ENCODE measurements around the gene KL.

KL gene

GRCh38 chr13:33087091-33087490, 70.9 kb downstream of the KL start:
- DNase-seq = no peak

GRCh38 chr13:33087790-33088189, 71.6 kb downstream of the KL start:
- no peak for DNase-seq

- DNase-seq = no peak
Observed at GRCh38 chr13:33089311-33089710, 73.1 kb downstream of the KL start.

GRCh38 chr13:33090755-33091414, 74.7 kb downstream of the KL start:
- no peak for DNase-seq

GRCh38 chr13:33091415-33091774, 75.2 kb downstream of the KL start:
- DNase-seq = no peak

GRCh38 chr13:33092073-33092987, 76.1 kb downstream of the KL start:
- DNase-seq = no peak

- DNase-seq = no peak
Observed at GRCh38 chr13:33096886-33097605, 80.8 kb downstream of the KL start.

GRCh38 chr13:33099860-33100259, 83.6 kb downstream of the KL start:
- DNase-seq = no peak

GRCh38 chr13:33100886-33101285, 84.7 kb downstream of the KL start:
- no peak for DNase-seq

GRCh38 chr13:33101835-33102234, 85.6 kb downstream of the KL start:
- no peak for DNase-seq

GRCh38 chr13:33103457-33103856, 87.2 kb downstream of the KL start:
- no peak for DNase-seq

GRCh38 chr13:33105387-33106005, 89.3 kb downstream of the KL start:
- DNase-seq = no peak

GRCh38 chr13:33106656-33107360, 90.6 kb downstream of the KL start:
- no peak for DNase-seq

GRCh38 chr13:33107361-33107760, 91.1 kb downstream of the KL start:
- DNase-seq = no peak

GRCh38 chr13:33108620-33109019, 92.4 kb downstream of the KL start:
- DNase-seq = no peak

GRCh38 chr13:33109271-33109697, 93.1 kb downstream of the KL start:
- DNase-seq = no peak

- DNase-seq = no peak
Observed at GRCh38 chr13:33109801-33110200, 93.6 kb downstream of the KL start.

GRCh38 chr13:33110386-33110712, 94.1 kb downstream of the KL start:
- DNase-seq = no peak

GRCh38 chr13:33110713-33111413, 94.6 kb downstream of the KL start:
- no peak for DNase-seq

GRCh38 chr13:33111414-33112110, 95.3 kb downstream of the KL start:
- no peak for DNase-seq

- no peak for DNase-seq
Observed at GRCh38 chr13:33112766-33113165, 96.5 kb downstream of the KL start.

Data from CD4-positive, alpha-beta T cell treated with Interleukin-21 for 1 hour (primary cell).